ENCODE results near the gene SHPK.

DNA sequence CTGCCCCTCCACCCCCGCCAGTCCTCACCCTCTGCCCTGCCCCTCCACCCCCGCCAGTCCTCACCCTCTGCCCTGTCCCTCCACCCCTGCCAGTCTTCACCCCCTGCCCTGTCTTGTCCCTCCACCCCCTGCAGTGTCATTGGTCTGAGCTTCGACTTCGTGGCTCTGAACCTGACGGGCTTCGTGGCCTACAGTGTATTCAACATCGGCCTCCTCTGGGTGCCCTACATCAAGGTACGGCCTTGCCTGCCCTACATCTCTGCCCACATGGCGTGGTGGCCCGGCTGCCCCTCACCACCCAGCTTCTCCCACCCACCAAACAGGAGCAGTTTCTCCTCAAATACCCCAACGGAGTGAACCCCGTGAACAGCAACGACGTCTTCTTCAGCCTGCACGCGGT, 20.3 kb upstream of the SHPK start:
- TF ChIP-seq, protein P1, sequence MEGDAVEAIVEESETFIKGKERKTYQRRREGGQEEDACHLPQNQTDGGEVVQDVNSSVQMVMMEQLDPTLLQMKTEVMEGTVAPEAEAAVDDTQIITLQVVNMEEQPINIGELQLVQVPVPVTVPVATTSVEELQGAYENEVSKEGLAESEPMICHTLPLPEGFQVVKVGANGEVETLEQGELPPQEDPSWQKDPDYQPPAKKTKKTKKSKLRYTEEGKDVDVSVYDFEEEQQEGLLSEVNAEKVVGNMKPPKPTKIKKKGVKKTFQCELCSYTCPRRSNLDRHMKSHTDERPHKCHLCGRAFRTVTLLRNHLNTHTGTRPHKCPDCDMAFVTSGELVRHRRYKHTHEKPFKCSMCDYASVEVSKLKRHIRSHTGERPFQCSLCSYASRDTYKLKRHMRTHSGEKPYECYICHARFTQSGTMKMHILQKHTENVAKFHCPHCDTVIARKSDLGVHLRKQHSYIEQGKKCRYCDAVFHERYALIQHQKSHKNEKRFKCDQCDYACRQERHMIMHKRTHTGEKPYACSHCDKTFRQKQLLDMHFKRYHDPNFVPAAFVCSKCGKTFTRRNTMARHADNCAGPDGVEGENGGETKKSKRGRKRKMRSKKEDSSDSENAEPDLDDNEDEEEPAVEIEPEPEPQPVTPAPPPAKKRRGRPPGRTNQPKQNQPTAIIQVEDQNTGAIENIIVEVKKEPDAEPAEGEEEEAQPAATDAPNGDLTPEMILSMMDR (IDR thresholded peaks at IDR 0.05), result no peak
- TF ChIP-seq POLR2A (IDR thresholded peaks at IDR 0.05), result no peak
